GM19463 (cell line): ENCODE data around the gene CSNK1G2.

Experiments
- ATAC-seq: cut with Tn5 transposase; IDR thresholded peaks from one replicate; pipeline ENCODE4 v1.9.1; 2021; ENCODE audit warnings: mild to moderate bottlenecking, moderate library complexity; ENCODE audit not compliant: unreplicated experiment

CSNK1G2 gene

DNA sequence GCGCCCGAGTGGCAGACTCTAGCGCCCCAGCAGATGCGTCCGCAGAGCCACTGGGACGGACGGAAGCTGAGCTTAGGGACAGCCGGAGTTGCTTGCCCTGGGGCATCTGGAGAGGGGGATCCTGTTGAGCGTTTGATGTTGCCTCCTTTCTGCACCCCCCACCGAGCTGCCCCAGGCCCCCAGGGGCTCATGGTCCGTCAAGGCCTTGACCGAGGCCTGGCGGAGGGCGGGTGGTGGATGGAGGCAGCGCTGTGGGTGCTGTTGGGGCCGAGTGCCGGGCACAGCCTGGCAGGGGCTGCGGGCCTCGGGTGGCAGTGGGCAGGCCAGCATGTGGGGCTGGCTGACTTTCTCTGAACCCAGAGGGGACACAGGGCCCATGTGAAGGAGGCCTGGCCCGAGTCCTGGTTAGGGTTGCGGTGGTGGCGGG lies 2.7 kb downstream of the CSNK1G2 start:
- ATAC-seq = no peak

DNA sequence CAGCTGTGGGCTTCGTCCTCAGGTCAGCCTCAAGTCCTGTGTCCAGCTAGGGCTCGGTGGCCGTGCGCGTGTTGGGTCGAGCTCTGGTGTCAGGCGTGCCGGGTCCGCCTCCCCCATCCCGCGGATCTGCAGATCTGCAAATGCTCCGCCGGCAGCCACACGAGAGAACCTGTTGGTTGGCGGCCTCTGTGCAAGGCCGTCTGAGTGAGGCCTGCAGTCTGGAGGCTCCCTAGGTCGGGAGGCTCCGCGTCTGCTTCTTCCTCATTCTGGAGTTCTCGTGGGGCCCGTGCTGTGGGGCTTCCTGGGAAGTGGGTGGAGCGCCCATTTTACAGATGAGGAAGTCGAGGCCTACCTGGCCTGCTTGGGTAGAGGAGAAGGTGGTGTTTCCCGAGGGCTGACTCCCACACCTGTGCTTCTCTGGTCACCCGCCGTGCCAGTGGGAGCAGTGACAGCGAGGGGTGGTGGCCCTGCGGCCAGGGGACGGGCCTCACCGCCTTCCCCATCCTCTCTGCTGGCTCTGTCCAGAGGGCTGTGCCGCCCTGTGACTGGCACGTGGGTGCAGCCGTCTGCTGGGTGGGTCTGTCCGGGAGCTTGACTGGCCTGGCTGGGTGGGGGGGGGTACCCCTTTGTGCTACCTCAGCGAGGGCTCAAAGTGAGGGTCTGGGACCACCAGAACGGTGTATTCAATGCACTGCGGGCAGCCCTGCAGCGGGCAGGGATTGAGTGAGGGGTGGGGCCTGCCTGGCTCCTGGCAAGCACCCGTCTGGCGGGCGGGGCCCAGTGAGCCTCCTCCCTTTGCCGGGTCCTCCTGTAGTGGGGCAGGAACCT lies 3.3 kb downstream of the CSNK1G2 start:
- ATAC-seq = no peak

GRCh38 chr19:1944916-1945561 lies 4.1 kb downstream of the CSNK1G2 start:
- ATAC-seq = no peak

GRCh38 chr19:1945899-1946298 lies 4.9 kb downstream of the CSNK1G2 start:
- ATAC-seq = no peak

DNA sequence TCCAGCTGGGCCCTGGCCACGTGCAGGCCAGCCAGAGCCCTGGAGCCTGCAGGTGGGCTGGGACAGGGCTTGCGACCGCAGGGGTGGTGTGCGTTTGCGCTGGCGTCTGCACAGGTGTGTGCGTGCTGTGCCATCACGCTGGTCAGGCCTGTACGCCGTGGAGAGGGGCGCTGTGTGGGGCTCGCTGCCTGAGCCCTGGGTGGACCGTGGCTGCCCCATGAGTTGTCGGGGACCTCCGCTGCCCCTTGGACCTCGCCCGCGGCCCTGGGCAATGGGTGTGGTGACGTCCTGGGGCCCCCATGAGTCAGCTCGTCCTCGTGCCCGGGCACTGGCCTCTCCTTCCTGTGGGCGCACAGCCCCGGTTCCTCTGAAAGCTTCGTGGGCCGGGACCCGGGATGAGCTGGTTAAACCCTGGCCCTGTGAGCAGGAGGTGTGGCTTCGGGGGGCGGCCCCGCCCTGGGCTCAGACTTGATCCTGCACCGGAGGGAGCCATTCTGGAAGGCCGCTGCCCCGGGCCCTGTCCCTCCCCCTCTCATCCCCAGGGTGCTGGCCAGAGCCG lies 6.8 kb downstream of the CSNK1G2 start:
- no peak for ATAC-seq

DNA sequence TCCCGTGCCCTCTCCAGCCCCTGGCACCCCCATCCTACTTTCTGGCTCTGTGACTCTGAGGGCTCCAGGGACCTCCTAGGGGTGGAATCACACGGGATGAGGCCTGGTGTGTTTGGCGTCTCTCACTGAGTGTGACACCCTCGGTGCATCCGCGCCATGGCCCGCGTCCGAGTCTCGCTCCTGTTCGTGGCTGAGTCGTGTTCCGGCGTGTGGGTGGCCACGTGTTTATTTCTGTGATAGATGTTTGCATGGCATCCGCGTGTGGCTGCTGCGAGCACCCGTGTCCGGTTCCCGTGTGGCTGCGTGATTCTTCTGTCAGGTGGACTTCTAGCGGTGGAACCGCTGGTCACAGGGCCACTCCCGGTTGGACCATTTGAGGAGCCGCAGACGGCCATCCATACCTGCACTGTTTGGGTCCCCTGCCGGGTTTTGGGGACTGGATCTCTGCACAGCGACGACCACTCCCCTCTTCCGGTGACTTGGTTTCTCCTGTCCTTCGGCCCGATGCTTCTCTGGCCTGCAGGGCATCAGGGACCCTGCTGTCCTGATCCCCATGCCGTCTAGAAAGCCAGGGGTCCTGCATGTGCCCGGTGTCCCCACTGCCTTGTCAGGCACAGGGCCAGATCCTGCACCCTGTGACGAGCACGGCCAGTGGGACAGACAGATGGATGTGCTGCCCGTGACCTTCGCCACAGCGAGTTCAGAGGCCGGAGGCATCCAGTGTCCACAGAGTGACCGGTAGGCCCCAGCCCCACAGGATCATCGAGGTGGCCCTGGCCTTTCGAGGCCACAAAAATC lies 8.5 kb downstream of the CSNK1G2 start:
- ATAC-seq = no peak

DNA sequence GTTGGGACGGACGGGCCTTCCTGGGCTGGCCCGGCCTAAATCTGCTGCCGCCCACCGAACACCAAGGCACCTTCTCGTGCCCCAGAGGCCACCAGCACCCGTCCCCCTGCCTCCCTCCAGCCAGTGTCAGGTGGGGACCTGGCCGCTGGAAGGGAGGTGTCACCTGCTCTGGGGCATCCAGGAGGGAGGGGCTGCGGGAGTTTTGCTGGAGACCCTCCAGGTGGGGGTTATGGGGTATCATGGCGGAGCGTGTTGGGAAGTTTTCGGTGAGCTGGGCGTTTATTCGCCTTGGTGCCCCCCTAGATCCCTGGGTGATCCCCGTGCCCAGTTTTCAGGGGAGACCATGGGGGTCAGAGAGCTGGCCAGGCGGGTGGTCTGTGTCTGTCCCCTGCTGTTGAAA lies 9.7 kb downstream of the CSNK1G2 start:
- no peak for ATAC-seq

DNA sequence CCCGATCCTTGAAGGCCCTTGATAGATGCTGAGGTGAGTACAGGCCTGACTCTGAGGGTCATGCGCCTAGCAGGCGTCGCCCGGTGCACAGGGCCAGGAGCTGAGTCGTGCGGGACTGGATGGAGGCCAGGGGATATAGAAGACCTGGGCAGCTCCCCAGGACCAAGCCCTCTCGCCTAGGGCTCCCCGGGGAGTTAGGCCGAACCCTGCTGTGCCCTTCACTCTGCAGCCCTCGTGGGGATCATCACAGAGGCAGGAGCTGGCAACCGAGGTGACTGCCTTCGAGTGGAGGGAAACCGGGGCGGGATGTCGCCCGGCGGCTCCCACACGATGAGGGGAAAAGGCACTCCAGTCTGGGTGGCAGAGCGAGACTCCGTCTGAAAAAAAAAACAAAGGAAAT lies 11.7 kb downstream of the CSNK1G2 start:
- ATAC-seq = no peak

- no peak for ATAC-seq
Observed at GRCh38 chr19:1953037-1953436, 12.1 kb downstream of the CSNK1G2 start.

GRCh38 chr19:1953441-1954094 lies 12.6 kb downstream of the CSNK1G2 start:
- ATAC-seq = no peak

GRCh38 chr19:1954532-1954933 lies 13.6 kb downstream of the CSNK1G2 start:
- ATAC-seq = no peak

GRCh38 chr19:1955171-1956121 lies 14.5 kb downstream of the CSNK1G2 start:
- no peak for ATAC-seq

- ATAC-seq = no peak
Observed at GRCh38 chr19:1956122-1956494, 15.1 kb downstream of the CSNK1G2 start.

- no peak for ATAC-seq
Observed at GRCh38 chr19:1956868-1957492, 16.0 kb downstream of the CSNK1G2 start.

GRCh38 chr19:1957562-1958248 lies 16.7 kb downstream of the CSNK1G2 start:
- no peak for ATAC-seq

DNA sequence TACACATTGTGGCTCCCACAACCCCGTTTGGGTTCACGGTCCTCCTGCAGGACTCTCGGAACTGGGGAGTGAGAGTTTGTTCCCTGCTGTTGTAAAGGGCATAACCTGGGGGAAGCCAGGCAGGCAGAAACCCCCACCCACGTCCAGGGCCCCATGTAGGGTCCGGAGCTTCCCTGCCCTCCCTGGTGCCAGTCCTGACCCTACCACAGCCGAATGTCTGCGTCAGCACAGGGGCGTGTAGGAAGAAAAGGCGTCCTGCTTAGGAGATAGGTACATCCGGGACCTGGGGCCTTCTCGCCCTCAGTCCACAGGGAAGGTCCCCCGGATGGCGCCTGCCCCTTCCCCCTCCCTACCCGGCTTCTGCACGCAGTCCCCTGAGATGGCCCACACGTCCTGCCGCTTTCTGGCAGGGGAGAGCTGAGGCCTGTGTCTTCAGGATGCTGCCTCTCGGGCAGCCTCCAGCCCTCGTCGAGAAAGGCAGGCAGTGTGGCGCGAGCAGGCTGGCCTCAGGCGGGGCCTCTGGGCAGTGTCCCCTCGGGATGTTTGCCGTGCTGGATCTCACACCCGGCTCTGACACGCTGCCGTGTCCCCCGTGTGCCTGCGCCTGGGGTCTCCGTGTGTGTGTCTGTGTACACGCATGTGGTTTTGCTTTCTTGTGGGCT lies 19.1 kb downstream of the CSNK1G2 start:
- no peak for ATAC-seq

GRCh38 chr19:1961000-1961883 lies 20.3 kb downstream of the CSNK1G2 start:
- no peak for ATAC-seq
